GM12878 (cell line): Measurements from ENCODE around the gene TDRD9. TPM values are rescaled to one million over a fixed set of nuclear protein-coding genes. Genes with fewer than 3 reads are reported as not detected.

Experiments used
- ATAC-seq: fragments of 200-7000 bp; cut with Tn5 transposase; 3 replicates; pipeline ENCODE4 v1.9.1; 2020; ENCODE audit warnings: mild to moderate bottlenecking, moderate library complexity
- BruUV-seq: library from RNA; stranded (reverse); fragments of 400-500 nt; replicated peaks from 2 replicates; lab custom pipeline; 2021; lab: Mats Ljungman, UMichigan
- CTCF ChIA-PET: fragments of 300-600 bp; sonication (Branson Sonifier 250); formaldehyde crosslinking; extraction: SDS; loops from one replicate; lab custom pipeline; 2021; ENCODE audit warnings: inconsistent platforms; lab: Yijun Ruan, JAX
- POLR2A ChIA-PET: fragments of 350-600 bp; formaldehyde crosslinking; extraction: SDS; loops from one replicate; lab custom pipeline; 2021; ENCODE audit warnings: inconsistent platforms; lab: Charles Lee
- RAD21 ChIA-PET: fragments of 300-600 bp; sonication (Branson Sonifier 250); formaldehyde crosslinking; loops from one replicate; lab custom pipeline; 2023; ENCODE audit warnings: antibody characterized with exemption; ENCODE audit not compliant: unreplicated experiment; lab: Charles Lee
- SMC1A ChIA-PET: fragments of 300-600 bp; sonication (Branson Sonifier 250); formaldehyde crosslinking; loops from one replicate; lab custom pipeline; 2023; ENCODE audit not compliant: unreplicated experiment, uncharacterized antibody; lab: Charles Lee
- DNase-seq: peaks from one replicate; pipeline ENCODE4 v3.0.0-alpha.2; 2011; ENCODE audit warnings: low read depth, low spot score
- FAIRE-seq: peaks from 3 replicates; lab custom pipeline; 2011; peaks lifted over from hg19 to GRCh38; lab: Jason Lieb, UNC
- H2AFZ ChIP-seq: 2 replicates; pipeline ENCODE4 v1.6.0; 2011; ENCODE audit warnings: low read depth, low read length, control low read depth; ENCODE audit not compliant: control insufficient read depth
- H3K27ac ChIP-seq: 2 replicates; pipeline ENCODE4 v1.5.1; 2011; ENCODE audit warnings: control low read depth; ENCODE audit not compliant: control insufficient read depth, insufficient read depth
- H3K27me3 ChIP-seq, 2 experiments: replicated peaks in 1 of 2; 2 replicates each; pipeline versions ENCODE4 v1.6.0 to v1.6.1; 2011; ENCODE audit warnings: low read length in 1 of 2; ENCODE audit not compliant: control insufficient read depth in 2 of 2, insufficient read depth in 2 of 2
- H3K36me3 ChIP-seq, 2 experiments: 2 replicates each; pipeline ENCODE4 v1.5.1; 2011; ENCODE audit warnings: low read length in 1 of 2; ENCODE audit not compliant: control insufficient read depth in 2 of 2, insufficient read depth in 2 of 2
- H3K4me1 ChIP-seq: 2 replicates; pipeline ENCODE4 v1.6.1; 2011; ENCODE audit warnings: mild to moderate bottlenecking, low read length, moderate library complexity, mixed read lengths; ENCODE audit not compliant: control insufficient read depth, insufficient read depth
- H3K4me2 ChIP-seq: 2 replicates; pipeline ENCODE4 v1.6.0; 2011; ENCODE audit warnings: control low read depth; ENCODE audit not compliant: control insufficient read depth, insufficient read depth
- H3K4me3 ChIP-seq: fragments of 200-600 bp; sonication (generic); 2 replicates; pipeline ENCODE4 v1.5.1; 2016
- H3K79me2 ChIP-seq: 2 replicates; pipeline ENCODE4 v1.6.0; 2011; ENCODE audit warnings: low read length; ENCODE audit not compliant: control insufficient read depth, insufficient read depth
- H3K9ac ChIP-seq: 2 replicates; pipeline ENCODE4 v1.8.0; 2011; ENCODE audit warnings: low read length, control low read depth, mixed read lengths; ENCODE audit not compliant: control insufficient read depth, insufficient read depth
- H3K9me3 ChIP-seq: replicated peaks from 3 replicates; pipeline ENCODE4 v1.5.1; 2011; ENCODE audit warnings: mild to moderate bottlenecking, low read length; ENCODE audit not compliant: control insufficient read depth, insufficient read depth
- H4K20me1 ChIP-seq: 2 replicates; pipeline ENCODE4 v1.6.0; 2011; ENCODE audit not compliant: control insufficient read depth, insufficient read depth
- CTCF ChIP-seq, 3 experiments: IDR thresholded peaks in 2 of 3; conservative IDR thresholded peaks in 1 of 3; 2 replicates each; pipeline ENCODE4 v1.5.1; 2011; ENCODE audit warnings: low read depth in 3 of 3, low read length in 3 of 3, mild to moderate bottlenecking in 3 of 3, control low read depth in 2 of 3, moderate library complexity in 2 of 3, inconsistent platforms in 1 of 3, mixed read lengths in 1 of 3; ENCODE audit not compliant: control insufficient read depth in 2 of 3, insufficient read depth in 1 of 3; ENCODE audit errors: extremely low read depth in 1 of 3
- MLLT1 ChIP-seq: fragments of 450-650 bp; IDR thresholded peaks from 2 replicates; pipeline ENCODE4 v1.6.1; 2016; ENCODE audit warnings: mild to moderate bottlenecking
- WGBS: methylation state at CpG from one replicate; pipeline ENCODE4 v1.1.6; 2016; ENCODE audit warnings: low lambda C conversion rate; ENCODE audit not compliant: insufficient replicate concordance, insufficient coverage; ENCODE audit errors: missing lambda C conversion rate; 5-methylcytosine and 5-hydroxymethylcytosine counted together
- in situ Hi-C: fragments of 300-500 bp; cut with MboI; formaldehyde crosslinking; loops from 9 replicates; pipeline ENCODE4 v1.14.3; 2018; ENCODE audit warnings: mixed read lengths
- intact Hi-C: fragments of 100-400 bp; cut with micrococcal nuclease; formaldehyde crosslinking; loops from one replicate; pipeline ENCODE4 v1.14.2; 2022; ENCODE audit not compliant: unreplicated experiment
- polyA plus RNA-seq, 11 experiments: library from polyadenylated mRNA; depleted of rRNA in 4 of 11; unstranded in 6 of 11; stranded (reverse) in 5 of 11; fragments of >200 nt; fragmentation: Nextera tagmentation in 4 of 11; fragmentation: Illumina TruSeq in 1 of 11; extraction: Ambion mirVana in 4 of 11; extraction: Trizol in 1 of 11; gene quantifications; 1 replicate in 1 of 11; 2 replicates in 10 of 11; pipeline versions ENCODE4 v1.2.1 to v1.2.3, GENCODE V29; 2011 to 2016; ENCODE audit warnings: inconsistent platforms in 2 of 11, missing spikeins in 2 of 11, low read depth in 1 of 11
- total RNA-seq, 4 experiments: library from RNA; depleted of rRNA in 3 of 4; stranded (reverse); fragments of >200 nt in 3 of 4; fragmentation: Illumina TruSeq in 1 of 4; extraction: Trizol in 1 of 4; gene quantifications; 2 replicates each; pipeline versions ENCODE4 v1.2.1 to v1.2.3, GENCODE V29; 2013 to 2021

Gene TDRD9
- total and polyA plus RNA-seq, 10 of the 15 experiments (the other 5 are each of a cell fraction or from before 2014, with no cell fraction given), result 0.12 TPM; not detected in 9

GRCh38 chr14:104087981-104088850, 160.0 kb downstream of the TDRD9 start:
- no peak overlapping the region for H3K4me3 ChIP-seq
- ChIA-PET CTCF (interaction anchor here (1.2 kb wide), 1 partner anchor 10 kb away, joined by 5 read pairs; no protein-coding TSS in a partner anchor), RAD21 (no interaction called here), SMC1A (no interaction called here), POLR2A (no interaction called here)
- no peak for ATAC-seq
- DNase-seq, result no peak
- no peaks in the 10 kb centered on the region for H3K79me2 ChIP-seq
- FAIRE-seq, result no peak
- no peaks in the 10 kb centered on the region for H3K36me3 ChIP-seq
- no peak for TF ChIP-seq CTCF (IDR thresholded peaks at IDR 0.05 in 2 of 3, conservative IDR thresholded peaks at IDR 0.05 in 1 of 3; ENCODE audit: control insufficient read depth in 2 of 3, extremely low read depth in 1 of 3, insufficient read depth in 1 of 3, low read depth in 3 of 3, low read length in 3 of 3)
- TF ChIP-seq MLLT1, result no peak
- intact Hi-C loops, result no loop called here
- H3K9me3 ChIP-seq, result no peaks in the 10 kb centered on the region
- no peak overlapping the region for H3K27ac ChIP-seq
- H3K4me2 ChIP-seq, result no peak overlapping the region
- in situ Hi-C loops, result no loop called here
- no TSS peak for BruUV-seq
- H3K9ac ChIP-seq, result no peak overlapping the region
- WGBS, result 37% methylated on average over 23 of the region's 23 CpGs
- no peaks in the 10 kb centered on the region for H4K20me1 ChIP-seq
- no peak overlapping the region for H2AFZ ChIP-seq
- H3K27me3 ChIP-seq, result no peaks in the 10 kb centered on the region
- H3K4me1 ChIP-seq, result no peaks in the 10 kb centered on the region
